CD4-positive, alpha-beta T cell (primary cell): Measurements from ENCODE around the gene IL12RB1. TPM values are rescaled to one million over a fixed set of nuclear protein-coding genes. Genes with fewer than 3 reads are reported as not detected.

Source experiments
- ATAC-seq: fragments of 200-7000 bp; cut with Tn5 transposase; one replicate; pipeline ENCODE4 v1.10.0; 2022; ENCODE audit warnings: mild to moderate bottlenecking; ENCODE audit not compliant: poor library complexity
- CTCF ChIA-PET: fragments of 350-600 bp; sonication (Branson Sonifier 250); formaldehyde crosslinking; loops from one replicate; lab custom pipeline; 2021; ENCODE audit warnings: antibody characterized with exemption, inconsistent platforms; lab: Charles Lee
- POLR2A ChIA-PET: fragments of 350-600 bp; sonication (Branson Sonifier 250); formaldehyde crosslinking; loops from one replicate; lab custom pipeline; 2021; ENCODE audit warnings: antibody characterized with exemption, inconsistent platforms; lab: Charles Lee
- DNase-seq, 14 experiments: peaks; one replicate each; pipeline ENCODE4 v3.0.0-alpha.2; 2013 to 2020; ENCODE audit warnings: mixed read lengths in 2 of 14
- H3K27ac ChIP-seq, 2 donors: one replicate each; pipeline versions ENCODE4 v1.5.1 to v1.7.0; 2013; ENCODE audit warnings: low read length in 2 of 2, low read depth in 1 of 2, mild to moderate bottlenecking in 1 of 2
- H3K27me3 ChIP-seq, 2 experiments: 1 replicate in 1 of 2; 2 replicates in 1 of 2; pipeline versions ENCODE4 v1.6.1 to v1.7.0; 2013; ENCODE audit warnings: low read length in 2 of 2, control low read depth in 1 of 2, mild to moderate bottlenecking in 1 of 2, moderate library complexity in 1 of 2; ENCODE audit not compliant: insufficient read depth in 2 of 2, control insufficient read depth in 1 of 2
- H3K36me3 ChIP-seq: one replicate; pipeline ENCODE4 v1.6.1; 2013; ENCODE audit warnings: low read length, control low read depth; ENCODE audit not compliant: insufficient read depth
- H3K4me1 ChIP-seq: one replicate; pipeline ENCODE4 v1.6.1; 2013; ENCODE audit warnings: low read length, control low read depth; ENCODE audit not compliant: insufficient read depth
- H3K4me3 ChIP-seq: one replicate; pipeline ENCODE4 v1.5.1; 2013; ENCODE audit warnings: mild to moderate bottlenecking, low read length, moderate library complexity
- H3K9me3 ChIP-seq, 2 experiments: 1 replicate in 1 of 2; 2 replicates in 1 of 2; pipeline versions ENCODE4 v1.6.1 to v1.7.0; 2013; ENCODE audit warnings: low read length in 2 of 2, mild to moderate bottlenecking in 2 of 2, control low read depth in 1 of 2, moderate library complexity in 1 of 2; ENCODE audit not compliant: control insufficient read depth in 1 of 2, insufficient read depth in 1 of 2
- H3K27ac Mint-ChIP-seq: one replicate; pipeline ENCODE4 v1.8.0; 2020; ENCODE audit warnings: mixed read lengths
- H3K27me3 Mint-ChIP-seq: one replicate; pipeline ENCODE4 v1.8.0; 2021; ENCODE audit warnings: mixed read lengths
- H3K36me3 Mint-ChIP-seq: one replicate; pipeline ENCODE4 v1.8.0; 2021; ENCODE audit warnings: low read depth, mixed read lengths
- H3K4me1 Mint-ChIP-seq: one replicate; pipeline ENCODE4 v1.8.0; 2021; ENCODE audit warnings: low read depth, mixed read lengths
- H3K4me3 Mint-ChIP-seq: one replicate; pipeline ENCODE4 v1.8.0; 2020; ENCODE audit warnings: mild to moderate bottlenecking, mixed read lengths
- H3K9me3 Mint-ChIP-seq: one replicate; pipeline ENCODE4 v1.8.0; 2020; ENCODE audit warnings: mixed read lengths
- intact Hi-C, 2 experiments: fragments of 100-400 bp; cut with DNase I in 1 of 2; cut with micrococcal nuclease in 1 of 2; formaldehyde crosslinking; loops; one replicate each; pipeline versions ENCODE4 v1.15.1 to v1.9.0; 2023 to 2025; cut with DNase I, micrococcal nuclease
- total RNA-seq, 174 experiments: library from RNA in 2 of 174; stranded (reverse) in 2 of 174; gene quantifications; one replicate each; pipeline ENCODE4 v1.2.3 and lab custom pipeline; 2021 to 2026
- TF ChIP-seq, protein P1 (sequence below): fragments of 200-600 bp; IDR thresholded peaks from one replicate; pipeline ENCODE4 v1.8.0; 2022; ENCODE audit warnings: antibody characterized with exemption, mild to moderate bottlenecking

The IL12RB1 gene
- total RNA-seq, 2 experiments from 2014 or later: 20.5 to 22.5 TPM

DNA sequence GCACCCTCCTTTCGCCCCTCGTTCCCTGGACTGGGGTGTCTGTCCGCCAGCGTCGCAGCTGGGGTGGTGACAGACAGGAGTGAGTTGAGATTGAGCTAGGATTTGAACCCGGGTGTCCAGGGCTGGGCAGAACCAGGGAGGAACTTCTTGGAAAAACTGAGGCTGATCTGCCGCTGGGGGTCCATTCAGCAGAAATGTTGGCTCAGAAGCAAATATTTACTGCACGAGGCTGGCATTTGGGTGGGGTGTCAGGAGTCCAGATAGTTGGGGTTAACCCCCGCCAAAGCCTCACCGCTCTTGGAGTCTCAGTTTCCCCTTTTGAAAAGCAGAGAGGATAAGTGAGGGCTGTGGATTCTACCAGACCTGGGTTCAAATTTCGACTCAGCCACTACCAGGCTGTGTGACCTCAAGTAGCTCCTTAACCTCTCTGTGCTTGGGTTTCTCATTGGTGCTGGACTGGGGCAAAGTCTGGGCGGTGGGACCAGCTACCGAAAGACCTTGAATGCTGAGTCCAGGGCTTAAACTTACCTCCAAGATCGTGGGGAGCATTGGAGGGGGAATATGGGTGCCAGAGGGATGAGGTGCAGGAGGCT, 31.8 kb upstream of the IL12RB1 start:
- Histone ChIP-seq H3K36me3 (peaks cover 30% of the 10 kb centered on the region), H3K4me3 (peak overlapping the region; percentile 86), H3K27me3 (no peaks in the 10 kb centered on the region), H3K27ac (peak overlapping the region; percentile 77 to 80), H3K4me1 (peaks cover 52% of the 10 kb centered on the region), H3K9me3 (no peaks in the 10 kb centered on the region)
- H3K27me3 Mint-ChIP-seq: no peaks in the 10 kb centered on the region
- H3K9me3 Mint-ChIP-seq: no peaks in the 10 kb centered on the region
- peaks cover 35% of the 10 kb centered on the region for H3K4me1 Mint-ChIP-seq
- H3K36me3 Mint-ChIP-seq: peaks cover 30% of the 10 kb centered on the region
- peak overlapping the region; percentile 89 for H3K4me3 Mint-ChIP-seq
- DNase-seq (no peak), ATAC-seq (no peak)
- intact Hi-C loops: loop anchor here (2.0 to 10.0 kb wide), 4 partner anchors 34 to 206 kb away; partner anchors contain the start of genes LSM4 (in 1 of the 2), MPV17L2 (in 1 of the 2) and PIK3R2 (in 1 of the 2)
- H3K27ac Mint-ChIP-seq: peak overlapping the region; percentile 97
- ChIA-PET CTCF (interaction anchor here (1.0 to 1.5 kb wide), 2 partner anchors 36 to 186 kb away, joined by 3 read pairs; partner anchors contain the start of gene CCDC124), POLR2A (interaction anchor here (0.6 to 4.1 kb wide), 13 partner anchors 8 to 259 kb away, joined by 3 to 58 read pairs (median 8); partner anchors contain the start of genes IL12RB1, JUND, MAST3 and PIK3R2)
- TF ChIP-seq, protein P1, sequence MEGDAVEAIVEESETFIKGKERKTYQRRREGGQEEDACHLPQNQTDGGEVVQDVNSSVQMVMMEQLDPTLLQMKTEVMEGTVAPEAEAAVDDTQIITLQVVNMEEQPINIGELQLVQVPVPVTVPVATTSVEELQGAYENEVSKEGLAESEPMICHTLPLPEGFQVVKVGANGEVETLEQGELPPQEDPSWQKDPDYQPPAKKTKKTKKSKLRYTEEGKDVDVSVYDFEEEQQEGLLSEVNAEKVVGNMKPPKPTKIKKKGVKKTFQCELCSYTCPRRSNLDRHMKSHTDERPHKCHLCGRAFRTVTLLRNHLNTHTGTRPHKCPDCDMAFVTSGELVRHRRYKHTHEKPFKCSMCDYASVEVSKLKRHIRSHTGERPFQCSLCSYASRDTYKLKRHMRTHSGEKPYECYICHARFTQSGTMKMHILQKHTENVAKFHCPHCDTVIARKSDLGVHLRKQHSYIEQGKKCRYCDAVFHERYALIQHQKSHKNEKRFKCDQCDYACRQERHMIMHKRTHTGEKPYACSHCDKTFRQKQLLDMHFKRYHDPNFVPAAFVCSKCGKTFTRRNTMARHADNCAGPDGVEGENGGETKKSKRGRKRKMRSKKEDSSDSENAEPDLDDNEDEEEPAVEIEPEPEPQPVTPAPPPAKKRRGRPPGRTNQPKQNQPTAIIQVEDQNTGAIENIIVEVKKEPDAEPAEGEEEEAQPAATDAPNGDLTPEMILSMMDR: no peak

DNA sequence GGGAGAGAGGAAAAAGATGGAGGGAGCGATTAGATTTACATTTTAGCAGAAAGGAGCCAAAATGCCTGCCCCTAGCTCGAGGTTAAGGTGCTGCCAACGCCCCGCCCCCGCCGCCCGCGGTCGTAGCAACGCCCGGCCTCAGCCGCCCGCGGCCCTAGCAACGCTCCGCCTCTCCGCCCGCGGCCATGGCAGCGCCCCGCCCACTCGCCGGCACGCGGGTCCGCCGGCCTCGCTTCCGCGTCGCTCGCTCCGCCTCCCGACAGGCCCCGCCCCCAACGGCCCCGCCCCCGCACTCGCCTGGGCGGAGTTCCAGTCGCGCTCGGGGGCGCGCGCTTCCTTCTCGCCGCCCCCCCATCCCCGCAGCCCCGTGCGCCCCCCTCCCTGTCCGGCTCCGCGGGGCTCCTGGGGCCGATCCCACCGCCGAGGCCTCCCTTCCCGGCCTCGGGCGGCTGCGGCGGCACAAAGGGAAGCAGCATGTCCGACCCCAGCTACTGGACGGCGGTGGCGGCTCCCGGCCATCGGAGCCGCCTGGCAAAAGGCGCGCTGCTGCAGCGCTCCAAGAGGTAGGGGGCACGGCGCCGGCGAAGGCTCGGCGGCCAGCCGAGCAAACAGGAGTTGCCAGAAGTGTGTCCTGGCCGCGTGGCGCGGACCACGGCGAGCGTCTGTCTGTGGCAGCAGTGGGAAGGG, 31.1 kb upstream of the IL12RB1 start:
- peak; percentile 72 for ATAC-seq
- Histone ChIP-seq H3K4me1 (peaks cover 58% of the 10 kb centered on the region), H3K27me3 (no peaks in the 10 kb centered on the region), H3K36me3 (peaks cover 23% of the 10 kb centered on the region), H3K27ac (peak overlapping the region; percentile 77 to 80), H3K4me3 (peak overlapping the region; percentile 86), H3K9me3 (no peaks in the 10 kb centered on the region)
- no peaks in the 10 kb centered on the region for H3K9me3 Mint-ChIP-seq
- POLR2A ChIA-PET: interaction anchor here (0.6 to 4.1 kb wide), 17 partner anchors 8 to 163 kb away, joined by 3 to 58 read pairs (median 5); partner anchors contain the start of genes IL12RB1, JUND, MAST3 and PIK3R2
- peaks cover 31% of the 10 kb centered on the region for H3K36me3 Mint-ChIP-seq
- peaks cover 37% of the 10 kb centered on the region for H3K4me1 Mint-ChIP-seq
- DNase-seq: peak; percentile 88 to 99 (median 96)
- intact Hi-C loops: loop anchor here (1.0 to 10.0 kb wide), 5 partner anchors 34 to 207 kb away; partner anchors contain the start of genes LSM4 (in 1 of the 2), MPV17L2 (in 1 of the 2) and PIK3R2 (in 1 of the 2)
- peak overlapping the region; percentile 97 for H3K27ac Mint-ChIP-seq
- TF ChIP-seq, protein P1: no peak
- CTCF ChIA-PET: interaction anchor here (1.0 kb wide), 1 partner anchor 30 kb away, joined by 3 read pairs; no protein-coding TSS in a partner anchor
- H3K27me3 Mint-ChIP-seq: no peaks in the 10 kb centered on the region
- H3K4me3 Mint-ChIP-seq: peak overlapping the region; percentile 90

DNA sequence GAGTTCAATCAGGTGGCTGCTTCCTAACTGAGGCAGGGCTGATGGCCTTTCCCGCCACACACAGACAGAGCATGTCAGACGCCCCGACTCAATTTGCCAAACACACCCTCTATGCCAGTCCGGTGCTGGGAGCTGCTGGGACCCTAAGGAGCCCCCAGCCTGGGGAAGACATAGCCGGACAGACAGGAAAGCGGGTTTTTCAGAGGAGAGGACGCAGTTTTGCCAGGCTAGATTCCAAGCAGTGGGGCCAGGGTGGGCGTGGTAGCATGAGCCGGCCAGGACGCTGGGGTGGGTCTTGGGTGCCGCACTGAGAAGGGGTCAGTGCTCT, 30.6 kb upstream of the IL12RB1 start:
- H3K27ac ChIP-seq: peak overlapping the region; percentile 67 to 77
- intact Hi-C loops: loop anchor here in 1 of 2 experiments (1.0 to 10.0 kb wide), 4 partner anchors 35 to 207 kb away; partner anchors contain the start of genes LSM4 and MPV17L2
- no peaks in the 10 kb centered on the region for H3K9me3 ChIP-seq
- Mint-ChIP-seq H3K27ac (peak overlapping the region; percentile 86), H3K4me1 (peaks cover 40% of the 10 kb centered on the region), H3K9me3 (no peaks in the 10 kb centered on the region), H3K4me3 (peak overlapping the region; percentile 90), H3K36me3 (peaks cover 34% of the 10 kb centered on the region), H3K27me3 (no peaks in the 10 kb centered on the region)
- CTCF ChIA-PET: interaction anchor here (1.0 kb wide), 1 partner anchor 29 kb away, joined by 3 read pairs; no protein-coding TSS in a partner anchor
- ATAC-seq (no peak), DNase-seq (no peak)
- peaks cover 61% of the 10 kb centered on the region for H3K4me1 ChIP-seq
- H3K36me3 ChIP-seq: peaks cover 18% of the 10 kb centered on the region
- peak overlapping the region; percentile 34 for H3K4me3 ChIP-seq
- POLR2A ChIA-PET: interaction anchor here (0.6 to 4.1 kb wide), 13 partner anchors 10 to 160 kb away, joined by 3 to 58 read pairs (median 4); partner anchors contain the start of genes IL12RB1, MAST3 and PIK3R2
- H3K27me3 ChIP-seq: no peaks in the 10 kb centered on the region
- TF ChIP-seq, protein P1: no peak
